Sigmoid colon (tissue), 3 donors: ENCODE measurements around the gene TMED10.

Experiments used
- CTCF ChIP-seq, 4 experiments: fragments of 450-650 bp in 3 of 4; fragments of 200-600 bp in 1 of 4; IDR thresholded peaks; one replicate each; pipeline ENCODE4 v1.5.1; 2016 to 2019; ENCODE audit warnings: antibody characterized with exemption in 4 of 4, mild to moderate bottlenecking in 3 of 4, moderate library complexity in 2 of 4
- POLR2A ChIP-seq, 2 donors: fragments of 450-650 bp; IDR thresholded peaks; one replicate each; pipeline ENCODE4 v1.6.1; 2016; ENCODE audit warnings: antibody characterized with exemption in 2 of 2, mild to moderate bottlenecking in 2 of 2, moderate library complexity in 2 of 2

- no peak for TF ChIP-seq CTCF (IDR thresholded peaks at IDR 0.05)
- TF ChIP-seq POLR2A (IDR thresholded peaks at IDR 0.05), result no peak
These were observed 47.8 kb downstream of the TMED10 start for GRCh38 chr14:75128596-75128990.
